Suprapubic skin (tissue), 4 donors: Measurements from ENCODE around the gene IGLON5. TPM values are rescaled to one million over a fixed set of nuclear protein-coding genes. Genes with fewer than 3 reads are reported as not detected.

Experiments used
- DNase-seq, 2 donors: peaks; one replicate each; pipeline ENCODE4 v3.0.0-alpha.2; 2019; ENCODE audit warnings: low spot score in 2 of 2
- H3K27ac ChIP-seq: fragments of 200-600 bp; sonication (generic); one replicate; pipeline ENCODE4 v1.5.1; 2019
- H3K27me3 ChIP-seq: fragments of 200-600 bp; sonication (generic); one replicate; pipeline ENCODE4 v1.5.1; 2019
- H3K36me3 ChIP-seq: fragments of 200-600 bp; sonication (generic); one replicate; pipeline ENCODE4 v1.5.1; 2019
- H3K4me1 ChIP-seq: fragments of 200-600 bp; sonication (generic); one replicate; pipeline ENCODE4 v1.5.1; 2019
- H3K4me3 ChIP-seq: fragments of 200-600 bp; sonication (generic); one replicate; pipeline ENCODE4 v1.5.1; 2019; ENCODE audit warnings: mild to moderate bottlenecking
- H3K9me3 ChIP-seq: fragments of 200-600 bp; sonication (generic); one replicate; pipeline ENCODE4 v1.5.1; 2019
- EP300 ChIP-seq: sonication (generic); formaldehyde crosslinking; IDR thresholded peaks from one replicate; pipeline ENCODE4 v1.6.1; 2017; ENCODE audit warnings: antibody characterized with exemption
- POLR2A ChIP-seq, 2 donors: fragments of 450-650 bp; IDR thresholded peaks; one replicate each; pipeline ENCODE4 v1.6.1; 2017; ENCODE audit warnings: antibody characterized with exemption in 2 of 2, mild to moderate bottlenecking in 2 of 2, moderate library complexity in 2 of 2
- POLR2AphosphoS5 ChIP-seq, 3 donors: sonication (generic); formaldehyde crosslinking; IDR thresholded peaks; one replicate each; pipeline ENCODE4 v1.6.1; 2017; ENCODE audit warnings: antibody characterized with exemption in 3 of 3
- WGBS: methylation state at CpG from one replicate; pipeline ENCODE4 v1.1.5; 2018; 5-methylcytosine and 5-hydroxymethylcytosine counted together
- total RNA-seq, 4 donors: library from RNA; depleted of rRNA; stranded (reverse); fragments of >200 nt; gene quantifications; one replicate each; pipeline ENCODE4 v1.1.0, GENCODE V29; 2016
- TF ChIP-seq, protein P1 (sequence below), 2 donors: fragments of 200-600 bp in 1 of 2; fragments of 450-650 bp in 1 of 2; sonication (generic) in 1 of 2; IDR thresholded peaks; one replicate each; pipeline ENCODE4 v1.5.1; 2016 to 2019; ENCODE audit warnings: antibody characterized with exemption in 2 of 2, mild to moderate bottlenecking in 1 of 2, moderate library complexity in 1 of 2

IGLON5 gene
- total RNA-seq, 4 donors from 2014 or later: 0.26 TPM; not detected in 3

DNA sequence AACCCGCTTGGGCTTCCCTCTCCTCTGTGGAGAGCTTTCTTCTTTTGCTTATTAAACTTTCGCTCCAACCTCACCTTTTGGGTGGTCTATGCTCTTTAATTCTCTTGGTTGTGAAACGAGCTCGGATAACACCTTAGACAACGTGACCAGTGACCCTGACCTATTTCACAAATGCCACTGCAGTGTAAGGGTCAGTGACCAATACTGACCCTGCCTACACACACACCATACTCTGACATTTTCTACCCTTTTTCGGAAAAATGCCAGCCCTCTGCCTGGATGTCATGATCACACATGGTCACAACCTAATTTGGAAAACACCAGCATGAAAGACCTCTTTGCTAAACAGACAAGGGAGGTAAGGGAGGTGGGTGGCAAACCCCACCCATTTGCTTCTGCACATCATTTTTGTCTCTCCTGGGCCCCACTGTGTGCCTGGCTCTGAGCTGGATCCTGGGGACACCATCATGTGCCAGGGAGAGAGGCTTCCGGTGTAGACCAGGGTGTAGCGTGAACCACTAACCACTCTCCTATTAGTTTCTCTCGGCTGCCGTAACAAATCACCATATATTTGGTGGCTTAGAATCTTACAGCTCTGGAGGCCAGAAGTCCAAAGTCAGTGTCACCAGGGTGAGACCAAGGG is 44.8 kb downstream of the IGLON5 start:
- Histone ChIP-seq H3K4me3 (no peak overlapping the region), H3K36me3 (peaks cover 16% of the 10 kb centered on the region), H3K9me3 (no peaks in the 10 kb centered on the region), H3K27ac (no peak overlapping the region), H3K27me3 (no peaks in the 10 kb centered on the region), H3K4me1 (peaks cover 7% of the 10 kb centered on the region)
- no peak for DNase-seq
- TF ChIP-seq EP300: no peak
- TF ChIP-seq, protein P1, sequence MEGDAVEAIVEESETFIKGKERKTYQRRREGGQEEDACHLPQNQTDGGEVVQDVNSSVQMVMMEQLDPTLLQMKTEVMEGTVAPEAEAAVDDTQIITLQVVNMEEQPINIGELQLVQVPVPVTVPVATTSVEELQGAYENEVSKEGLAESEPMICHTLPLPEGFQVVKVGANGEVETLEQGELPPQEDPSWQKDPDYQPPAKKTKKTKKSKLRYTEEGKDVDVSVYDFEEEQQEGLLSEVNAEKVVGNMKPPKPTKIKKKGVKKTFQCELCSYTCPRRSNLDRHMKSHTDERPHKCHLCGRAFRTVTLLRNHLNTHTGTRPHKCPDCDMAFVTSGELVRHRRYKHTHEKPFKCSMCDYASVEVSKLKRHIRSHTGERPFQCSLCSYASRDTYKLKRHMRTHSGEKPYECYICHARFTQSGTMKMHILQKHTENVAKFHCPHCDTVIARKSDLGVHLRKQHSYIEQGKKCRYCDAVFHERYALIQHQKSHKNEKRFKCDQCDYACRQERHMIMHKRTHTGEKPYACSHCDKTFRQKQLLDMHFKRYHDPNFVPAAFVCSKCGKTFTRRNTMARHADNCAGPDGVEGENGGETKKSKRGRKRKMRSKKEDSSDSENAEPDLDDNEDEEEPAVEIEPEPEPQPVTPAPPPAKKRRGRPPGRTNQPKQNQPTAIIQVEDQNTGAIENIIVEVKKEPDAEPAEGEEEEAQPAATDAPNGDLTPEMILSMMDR (IDR thresholded peaks at IDR 0.05): no peak
- WGBS: 93% methylated on average over 10 of the region's 10 CpGs

DNA sequence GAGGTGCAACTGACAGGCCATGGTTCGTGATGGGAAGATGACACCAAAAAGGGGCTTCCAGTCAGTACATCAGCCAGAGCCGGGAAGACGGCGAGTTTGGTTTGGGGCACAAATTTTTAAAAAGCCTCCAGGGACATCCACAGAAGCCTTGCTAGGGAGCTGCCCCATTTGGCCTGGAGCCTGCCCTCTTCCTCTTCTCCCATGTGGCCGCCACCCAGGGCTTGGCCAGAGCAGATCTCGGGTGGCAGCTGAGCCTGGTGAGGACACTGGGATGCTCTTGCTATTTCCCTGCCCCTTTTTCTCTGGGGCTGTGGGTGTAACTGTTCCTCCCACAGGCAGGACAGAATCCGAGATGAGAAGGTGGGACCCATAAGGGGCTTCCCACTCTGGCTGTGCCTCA is 46.5 kb downstream of the IGLON5 start:
- peaks cover 1% of the 10 kb centered on the region for H3K36me3 ChIP-seq
- WGBS: 82% methylated on average over 5 of the region's 7 CpGs
- H3K9me3 ChIP-seq: no peaks in the 10 kb centered on the region
- no peak for TF ChIP-seq POLR2AphosphoS5 (IDR thresholded peaks at IDR 0.05)
- no peaks in the 10 kb centered on the region for H3K27me3 ChIP-seq
- H3K4me3 ChIP-seq: no peak overlapping the region
- H3K27ac ChIP-seq: no peak overlapping the region
- H3K4me1 ChIP-seq: peaks cover 9% of the 10 kb centered on the region
- DNase-seq: no peak

DNA sequence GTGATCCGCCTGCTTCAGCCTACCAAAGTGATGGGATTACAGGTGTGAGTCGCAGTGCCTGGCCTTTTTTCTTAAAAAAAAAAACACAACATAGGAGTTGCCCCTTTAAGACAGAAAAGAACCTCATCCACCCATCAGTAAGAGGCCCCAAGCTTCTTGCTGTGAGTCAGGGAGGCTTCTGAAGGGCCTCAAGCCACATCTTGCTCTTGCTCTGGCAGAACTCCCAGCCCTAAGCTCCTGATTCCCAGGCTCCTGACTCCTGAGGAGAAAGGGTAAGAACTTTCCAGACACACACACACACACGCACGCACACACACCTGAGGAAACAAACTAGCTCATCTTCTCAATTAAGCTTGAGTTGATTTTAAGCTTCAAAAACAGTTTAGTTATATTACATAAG is 47.9 kb downstream of the IGLON5 start:
- no peaks in the 10 kb centered on the region for H3K36me3 ChIP-seq
- no peak for TF ChIP-seq EP300
- no peak for TF ChIP-seq POLR2A (IDR thresholded peaks at IDR 0.05)
- TF ChIP-seq, protein P1 (IDR thresholded peaks at IDR 0.05): no peak
- H3K27me3 ChIP-seq: no peaks in the 10 kb centered on the region
- peaks cover 14% of the 10 kb centered on the region for H3K4me1 ChIP-seq
- no peaks in the 10 kb centered on the region for H3K9me3 ChIP-seq
- DNase-seq: no peak
- no peak overlapping the region for H3K27ac ChIP-seq
- no peak overlapping the region for H3K4me3 ChIP-seq
- WGBS: 70% methylated on average over 4 of the region's 4 CpGs

DNA sequence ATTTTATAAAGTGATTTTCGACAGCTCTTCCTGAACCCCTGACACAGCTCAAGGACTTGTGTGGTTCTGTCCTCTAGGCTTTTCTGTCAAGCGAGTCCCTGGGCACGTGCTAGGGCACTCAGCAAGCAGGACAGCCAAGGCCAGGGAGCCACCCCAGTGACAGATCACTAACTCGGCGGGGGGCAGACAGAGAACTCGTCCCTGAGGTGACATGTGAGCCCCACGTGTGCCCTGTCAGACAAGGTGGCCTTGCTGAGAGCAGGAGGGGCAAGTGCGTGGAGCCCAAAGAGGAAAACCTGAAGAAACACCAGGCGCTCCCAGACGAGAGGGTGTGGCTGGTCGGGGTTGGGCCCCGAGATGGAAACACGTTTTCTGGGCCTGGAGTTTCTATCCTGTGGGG is 49.8 kb downstream of the IGLON5 start:
- 91% methylated on average over 13 of the region's 13 CpGs for WGBS
- no peak overlapping the region for H3K4me3 ChIP-seq
- H3K9me3 ChIP-seq: no peaks in the 10 kb centered on the region
- TF ChIP-seq POLR2AphosphoS5 (IDR thresholded peaks at IDR 0.05): no peak
- no peak for TF ChIP-seq POLR2A (IDR thresholded peaks at IDR 0.05)
- TF ChIP-seq EP300: no peak
- TF ChIP-seq, protein P1 (IDR thresholded peaks at IDR 0.05): no peak
- H3K36me3 ChIP-seq: no peaks in the 10 kb centered on the region
- no peaks in the 10 kb centered on the region for H3K27me3 ChIP-seq
- H3K27ac ChIP-seq: no peak overlapping the region
- DNase-seq: no peak
- H3K4me1 ChIP-seq: peaks cover 25% of the 10 kb centered on the region

DNA sequence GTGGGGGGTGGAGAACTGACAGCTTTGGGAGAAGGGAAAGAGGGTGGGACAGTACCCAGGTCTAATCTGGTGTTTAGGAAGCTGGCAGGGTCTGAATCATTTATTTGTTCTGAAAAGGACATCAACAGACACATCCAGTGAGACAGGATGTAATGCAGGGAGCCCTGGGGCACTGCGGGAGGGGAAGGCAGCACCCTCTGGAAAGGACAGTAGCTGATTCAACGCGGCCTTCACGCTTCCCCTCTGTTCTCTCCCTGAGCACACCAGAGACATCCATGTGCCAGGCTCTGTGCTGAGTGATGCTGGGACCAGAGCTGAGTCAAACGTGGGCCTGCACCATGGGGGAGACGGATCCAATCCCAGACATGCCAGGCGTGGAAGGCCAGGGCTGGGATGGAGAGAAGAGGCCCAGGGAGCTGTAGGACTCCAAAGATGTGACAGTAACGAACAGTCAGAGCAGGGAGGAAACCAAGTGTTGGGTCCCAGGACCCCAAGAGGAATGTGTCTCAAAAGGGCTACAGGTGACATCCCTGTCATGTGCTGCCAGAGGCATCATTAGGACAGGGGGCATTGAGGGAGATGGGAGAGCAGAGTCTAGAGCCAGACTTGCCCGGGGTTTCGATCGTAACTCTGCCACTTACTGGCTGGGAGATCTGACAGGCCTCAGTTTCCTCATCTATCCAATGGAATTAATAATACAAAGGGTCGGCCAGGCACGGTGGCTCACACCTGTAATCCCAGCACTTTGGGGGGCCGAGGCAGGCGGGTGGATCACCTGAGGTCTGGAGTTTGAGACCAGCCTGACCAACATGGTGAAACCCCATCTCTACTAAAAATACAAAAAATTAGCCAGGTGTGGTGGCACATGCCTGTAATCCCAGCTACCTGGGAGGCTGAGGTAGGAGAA is 53.0 kb downstream of the IGLON5 start:
- Histone ChIP-seq H3K9me3 (no peaks in the 10 kb centered on the region), H3K36me3 (no peaks in the 10 kb centered on the region), H3K27ac (peak overlapping the region; percentile 24), H3K4me1 (peaks cover 39% of the 10 kb centered on the region), H3K4me3 (peak overlapping the region; percentile 81), H3K27me3 (no peaks in the 10 kb centered on the region)
- WGBS: 77% methylated on average over 15 of the region's 15 CpGs
- no peak for TF ChIP-seq POLR2A (IDR thresholded peaks at IDR 0.05)
- TF ChIP-seq, protein P1 (IDR thresholded peaks at IDR 0.05): no peak
- no peak for TF ChIP-seq EP300
- no peak for TF ChIP-seq POLR2AphosphoS5 (IDR thresholded peaks at IDR 0.05)
- DNase-seq: no peak
